ENCODE measurements around the gene MICAL1.
A peak's percentile ranks its signal among the peaks of the same experiment; 100 is the strongest.

Gene MICAL1

DNA sequence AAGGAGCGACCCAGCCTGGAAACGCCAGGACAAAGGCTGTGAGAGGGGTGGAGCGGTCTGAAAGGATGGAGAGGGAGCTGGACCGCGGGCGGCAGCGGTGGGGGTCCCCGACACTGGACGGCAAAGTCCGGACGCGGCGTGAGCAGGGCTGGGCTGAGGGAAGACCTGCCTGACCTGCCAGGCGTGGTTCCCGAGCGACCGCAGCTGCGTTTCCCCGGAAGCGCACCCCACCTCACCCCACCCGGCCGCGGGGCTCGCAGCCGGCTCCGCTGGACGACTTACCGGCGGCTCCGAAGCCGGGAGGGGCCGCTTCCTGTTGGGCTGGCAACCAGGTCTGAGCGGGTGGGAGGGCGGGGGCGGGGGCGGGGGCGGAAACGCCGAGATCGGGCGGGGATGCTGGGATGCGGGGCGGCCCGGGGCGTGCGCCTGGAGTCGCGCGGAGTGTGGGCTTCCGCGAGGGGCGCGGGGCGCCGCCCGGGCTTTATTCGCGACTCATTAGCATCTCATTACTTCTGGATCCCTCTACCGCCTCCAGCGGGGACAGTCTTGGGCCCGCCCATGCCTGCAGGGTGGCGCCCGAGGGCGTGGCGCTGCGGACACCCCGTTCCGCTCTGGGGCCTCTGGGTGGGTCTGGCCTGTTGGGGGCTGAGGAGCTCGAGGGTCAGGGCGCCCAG lies at the start of gene MICAL1:
MICAL1 (minus strand) TSS at position 336 of the 674 bp plus-strand sequence. CDS start 1,576 bp downstream, outside the sequence.
- no peaks in the 10 kb centered on the region for H3K9me3 ChIP-seq (ENCODE audit: control insufficient read depth, insufficient read depth, low read length)
- peak within 1 kb of the TSS; percentile 79 for H3K9ac ChIP-seq (ENCODE audit: low read depth, low read length)
- H3K36me3 ChIP-seq (ENCODE audit: insufficient read depth, low read length): peaks cover 4% of the 10 kb centered on the region; the same call in 1 of the 2 replicates
- peaks cover 16% of the 10 kb centered on the region; the same call in 1 of the 2 replicates for H3K4me1 ChIP-seq (ENCODE audit: insufficient read depth, low read length)

- H3K9ac ChIP-seq (ENCODE audit: low read depth, low read length): no peak overlapping the region
- no peaks in the 10 kb centered on the region for H3K36me3 ChIP-seq (ENCODE audit: insufficient read depth, low read length)
- H3K4me1 ChIP-seq (ENCODE audit: insufficient read depth, low read length): no peaks in the 10 kb centered on the region
- H3K9me3 ChIP-seq (ENCODE audit: control insufficient read depth, insufficient read depth, low read length): 0 out of 2 replicates have a peak, but pooled peaks cover under 1% of the 10 kb centered on the region
Measured at GRCh38 chr6:109503327-109504224, 48.0 kb upstream of the MICAL1 start.

GRCh38 chr6:109498936-109499335 lies 43.4 kb upstream of the MICAL1 start:
- Histone ChIP-seq H3K36me3 (ENCODE audit: insufficient read depth, low read length) (no peaks in the 10 kb centered on the region), H3K9ac (ENCODE audit: low read depth, low read length) (no peak overlapping the region), H3K4me1 (ENCODE audit: insufficient read depth, low read length) (peaks cover 5% of the 10 kb centered on the region; the same call in 1 of the 2 replicates), H3K9me3 (ENCODE audit: control insufficient read depth, insufficient read depth, low read length) (no peaks in the 10 kb centered on the region)

- Histone ChIP-seq H3K4me1 (ENCODE audit: insufficient read depth, low read length) (peaks cover 7% of the 10 kb centered on the region; the same call in 1 of the 2 replicates), H3K9me3 (ENCODE audit: control insufficient read depth, insufficient read depth, low read length) (no peaks in the 10 kb centered on the region), H3K36me3 (ENCODE audit: insufficient read depth, low read length) (no peaks in the 10 kb centered on the region), H3K9ac (ENCODE audit: low read depth, low read length) (no peak overlapping the region)
Measured at GRCh38 chr6:109498052-109498451, 42.5 kb upstream of the MICAL1 start.

GRCh38 chr6:109496036-109496772 lies 40.6 kb upstream of the MICAL1 start:
- Histone ChIP-seq H3K36me3 (ENCODE audit: insufficient read depth, low read length) (no peaks in the 10 kb centered on the region), H3K9ac (ENCODE audit: low read depth, low read length) (no peak overlapping the region), H3K9me3 (ENCODE audit: control insufficient read depth, insufficient read depth, low read length) (no peaks in the 10 kb centered on the region), H3K4me1 (ENCODE audit: insufficient read depth, low read length) (peaks cover 17% of the 10 kb centered on the region)

- H3K36me3 ChIP-seq (ENCODE audit: insufficient read depth, low read length): no peaks in the 10 kb centered on the region
- no peaks in the 10 kb centered on the region for H3K9me3 ChIP-seq (ENCODE audit: control insufficient read depth, insufficient read depth, low read length)
- peaks cover 23% of the 10 kb centered on the region for H3K4me1 ChIP-seq (ENCODE audit: insufficient read depth, low read length)
- H3K9ac ChIP-seq (ENCODE audit: low read depth, low read length): no peak overlapping the region
Measured at GRCh38 chr6:109493865-109494264, 38.3 kb upstream of the MICAL1 start.

GRCh38 chr6:109491207-109491938 lies 35.8 kb upstream of the MICAL1 start:
- H3K4me1 ChIP-seq (ENCODE audit: insufficient read depth, low read length): peaks cover 23% of the 10 kb centered on the region
- no peaks in the 10 kb centered on the region for H3K9me3 ChIP-seq (ENCODE audit: control insufficient read depth, insufficient read depth, low read length)
- H3K9ac ChIP-seq (ENCODE audit: low read depth, low read length): no peak overlapping the region
- H3K36me3 ChIP-seq (ENCODE audit: insufficient read depth, low read length): no peaks in the 10 kb centered on the region

- Histone ChIP-seq H3K9ac (ENCODE audit: low read depth, low read length) (no peak overlapping the region), H3K4me1 (ENCODE audit: insufficient read depth, low read length) (peaks cover 23% of the 10 kb centered on the region), H3K36me3 (ENCODE audit: insufficient read depth, low read length) (no peaks in the 10 kb centered on the region), H3K9me3 (ENCODE audit: control insufficient read depth, insufficient read depth, low read length) (no peaks in the 10 kb centered on the region)
Measured at GRCh38 chr6:109490713-109491112, 35.1 kb upstream of the MICAL1 start.

- Histone ChIP-seq H3K36me3 (ENCODE audit: insufficient read depth, low read length) (no peaks in the 10 kb centered on the region), H3K9me3 (ENCODE audit: control insufficient read depth, insufficient read depth, low read length) (no peaks in the 10 kb centered on the region)
Measured at GRCh38 chr6:109488001-109488400, 32.4 kb upstream of the MICAL1 start.

DNA sequence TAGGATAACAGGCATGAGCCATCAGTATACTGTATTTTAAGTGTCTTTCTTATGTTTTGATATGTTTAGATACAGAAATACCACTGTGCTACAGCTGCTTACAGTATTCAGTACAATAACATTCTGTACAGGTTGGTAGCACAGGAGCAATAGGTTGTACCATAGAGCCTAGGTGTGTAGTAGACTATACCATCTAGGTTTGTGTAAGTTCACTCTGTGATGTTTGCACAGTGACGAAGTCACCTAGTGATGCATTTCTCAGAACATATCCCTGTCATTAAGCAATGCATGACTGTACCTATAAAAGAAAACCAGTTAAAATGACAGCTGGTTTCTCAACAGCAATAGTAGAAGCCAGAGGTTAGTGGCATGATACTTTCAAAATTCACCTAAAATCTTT lies 30.5 kb upstream of the MICAL1 start:
- Histone ChIP-seq H3K9me3 (ENCODE audit: control insufficient read depth, insufficient read depth, low read length) (no peaks in the 10 kb centered on the region), H3K36me3 (ENCODE audit: insufficient read depth, low read length) (peaks cover 10% of the 10 kb centered on the region), H3K4me1 (ENCODE audit: insufficient read depth, low read length) (peaks cover 13% of the 10 kb centered on the region), H3K9ac (ENCODE audit: low read depth, low read length) (no peak overlapping the region)

More at GRCh38 chr6:109488001-109488400, 32.4 kb upstream of the MICAL1 start:
- Histone ChIP-seq H3K4me1 (ENCODE audit: insufficient read depth, low read length) (peaks cover 22% of the 10 kb centered on the region), H3K9ac (ENCODE audit: low read depth, low read length) (no peak overlapping the region)

GRCh38 chr6:109485266-109485935 lies 29.8 kb upstream of the MICAL1 start:
- Histone ChIP-seq H3K9me3 (ENCODE audit: control insufficient read depth, insufficient read depth, low read length) (no peaks in the 10 kb centered on the region), H3K9ac (ENCODE audit: low read depth, low read length) (no peak overlapping the region), H3K4me1 (ENCODE audit: insufficient read depth, low read length) (peaks cover 16% of the 10 kb centered on the region; the same call in 1 of the 2 replicates), H3K36me3 (ENCODE audit: insufficient read depth, low read length) (peaks cover 16% of the 10 kb centered on the region)

DNA sequence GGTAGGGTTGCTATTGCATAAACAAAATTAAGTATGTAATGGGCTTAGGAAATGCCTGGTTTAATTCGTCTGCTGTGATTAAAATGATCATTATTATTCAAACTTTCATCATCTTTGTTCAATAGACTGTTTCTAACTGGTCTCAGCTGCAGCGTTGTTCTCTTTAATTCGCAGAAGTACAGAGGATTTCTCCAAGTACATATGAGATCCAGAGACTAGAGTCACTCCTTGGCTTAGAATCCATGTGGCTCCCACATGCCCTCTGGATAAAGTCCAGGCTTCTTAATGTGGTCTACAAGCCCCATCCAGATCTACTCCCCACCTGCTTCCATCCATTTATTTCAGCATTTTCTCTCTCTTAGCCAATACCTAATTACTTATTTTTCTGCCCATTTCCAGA lies 28.6 kb upstream of the MICAL1 start:
- Histone ChIP-seq H3K36me3 (ENCODE audit: insufficient read depth, low read length) (peaks cover 17% of the 10 kb centered on the region), H3K4me1 (ENCODE audit: insufficient read depth, low read length) (peaks cover 18% of the 10 kb centered on the region), H3K9ac (ENCODE audit: low read depth, low read length) (peak overlapping the region; percentile 77), H3K9me3 (ENCODE audit: control insufficient read depth, insufficient read depth, low read length) (no peaks in the 10 kb centered on the region)

- Histone ChIP-seq H3K4me1 (ENCODE audit: insufficient read depth, low read length) (peaks cover 19% of the 10 kb centered on the region), H3K9ac (ENCODE audit: low read depth, low read length) (peak overlapping the region; percentile 77), H3K9me3 (ENCODE audit: control insufficient read depth, insufficient read depth, low read length) (no peaks in the 10 kb centered on the region), H3K36me3 (ENCODE audit: insufficient read depth, low read length) (peaks cover 17% of the 10 kb centered on the region)
Measured at GRCh38 chr6:109483735-109484057, 28.1 kb upstream of the MICAL1 start.
